Suppressor macrophage (primary cell): ENCODE results near the gene ZBTB20.
A peak's percentile ranks its signal among the peaks of the same experiment; 100 is the strongest.

Source experiments
- DNase-seq, 4 experiments: peaks; one replicate each; pipeline ENCODE4 v3.0.0-alpha.2; 2020 to 2022

The ZBTB20 gene

GRCh38 chr3:114624571-114625181, 522.4 kb downstream of the ZBTB20 start:
- peak; percentile 73 to 87 (median 77) for DNase-seq

GRCh38 chr3:114624047-114624445, 523.0 kb downstream of the ZBTB20 start:
- peak in 2 of 4 experiments; percentile 9 to 12 for DNase-seq

- peak in 2 of 4 experiments; percentile 2 to 3 for DNase-seq
These were observed 523.6 kb downstream of the ZBTB20 start for GRCh38 chr3:114623420-114624046.

GRCh38 chr3:114622001-114622400, 525.1 kb downstream of the ZBTB20 start:
- no peak for DNase-seq

GRCh38 chr3:114619771-114620170, 527.3 kb downstream of the ZBTB20 start:
- no peak for DNase-seq

GRCh38 chr3:114615523-114616085, 531.5 kb downstream of the ZBTB20 start:
- DNase-seq, result no peak

- DNase-seq, result no peak
These were observed 537.0 kb downstream of the ZBTB20 start for GRCh38 chr3:114609973-114610630.

- DNase-seq, result no peak
These were observed 538.8 kb downstream of the ZBTB20 start for GRCh38 chr3:114608293-114608692.

GRCh38 chr3:114606336-114606735, 540.8 kb downstream of the ZBTB20 start:
- peak in 2 of 4 experiments; percentile 17 to 21 for DNase-seq

- DNase-seq, result no peak
These were observed 546.5 kb downstream of the ZBTB20 start for GRCh38 chr3:114600571-114600970.

GRCh38 chr3:114597871-114598270, 549.2 kb downstream of the ZBTB20 start:
- no peak for DNase-seq

GRCh38 chr3:114597012-114597411, 550.1 kb downstream of the ZBTB20 start:
- DNase-seq, result no peak

- no peak for DNase-seq
These were observed 550.9 kb downstream of the ZBTB20 start for GRCh38 chr3:114596147-114596546.

- DNase-seq, result no peak
These were observed 551.5 kb downstream of the ZBTB20 start for GRCh38 chr3:114595522-114596028.

- peak in 1 of 4 experiments; percentile 2 for DNase-seq
These were observed 556.6 kb downstream of the ZBTB20 start for GRCh38 chr3:114590309-114591047.

- DNase-seq, result no peak
These were observed 559.1 kb downstream of the ZBTB20 start for GRCh38 chr3:114587986-114588385.

- no peak for DNase-seq
These were observed 561.0 kb downstream of the ZBTB20 start for GRCh38 chr3:114586119-114586518.

GRCh38 chr3:114585687-114586086, 561.4 kb downstream of the ZBTB20 start:
- DNase-seq, result no peak

- no peak for DNase-seq
These were observed 562.2 kb downstream of the ZBTB20 start for GRCh38 chr3:114584734-114585371.

GRCh38 chr3:114582929-114583328, 564.2 kb downstream of the ZBTB20 start:
- no peak for DNase-seq

GRCh38 chr3:114572364-114573062, 574.6 kb downstream of the ZBTB20 start:
- no peak for DNase-seq
